ENCODE measurements around the gene TCEANC. TPM values are rescaled to one million over a fixed set of nuclear protein-coding genes. Genes with fewer than 3 reads are reported as not detected.

Gene TCEANC
- polyA plus RNA-seq, 1 donor from 2014 or later, result 5.0 TPM

DNA sequence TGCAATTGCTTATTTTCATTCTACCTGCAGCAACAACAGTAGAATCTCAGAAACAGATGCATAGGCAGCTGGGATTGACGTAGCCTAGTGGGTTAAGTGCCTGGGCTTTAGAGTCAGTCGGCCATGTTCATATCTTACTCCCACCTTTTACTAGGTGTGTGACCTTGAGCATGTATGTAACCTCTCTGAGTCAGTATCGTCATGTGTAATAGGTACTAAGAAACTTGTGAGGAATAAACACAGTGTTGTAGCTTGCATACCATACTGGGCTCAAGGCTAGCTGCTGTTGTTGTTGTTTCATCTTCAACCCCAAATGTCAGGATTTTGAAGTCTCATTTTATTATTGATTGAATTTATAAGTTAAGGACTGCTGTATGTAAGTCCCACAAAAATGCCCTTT is 50.2 kb downstream of the TCEANC start:
- no peak for TF ChIP-seq EZH2 (IDR thresholded peaks at IDR 0.05; ENCODE audit: borderline replicate concordance, insufficient read depth, low read length, poor library complexity, severe bottlenecking)
- Histone ChIP-seq H3K9me3 (ENCODE audit: low read length) (no peaks in the 10 kb centered on the region), H4K20me1 (ENCODE audit: insufficient read depth) (no peaks in the 10 kb centered on the region)

DNA sequence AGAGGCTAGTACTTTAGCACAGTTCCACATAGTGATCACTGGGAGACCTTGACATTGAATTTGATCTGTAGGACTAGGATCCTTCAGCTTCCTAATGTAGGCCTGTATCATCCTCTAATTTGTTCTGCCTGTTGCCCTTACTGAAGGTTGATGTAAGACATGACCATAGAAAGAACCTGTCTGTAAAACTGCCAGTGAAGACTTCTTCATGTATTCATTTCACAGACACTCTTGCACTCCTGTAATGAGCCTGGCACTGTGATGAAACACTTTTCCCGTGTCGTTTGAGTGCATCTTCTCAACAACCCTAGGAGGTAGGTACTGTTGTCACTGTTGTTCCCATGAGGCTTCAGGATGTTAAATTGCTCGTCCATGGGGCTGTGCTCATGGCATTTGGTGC is 50.6 kb downstream of the TCEANC start:
- H4K20me1 ChIP-seq (ENCODE audit: insufficient read depth), result no peaks in the 10 kb centered on the region
- no peaks in the 10 kb centered on the region for H3K27me3 ChIP-seq (ENCODE audit: insufficient read depth, low read depth, low read length)
- H3K9me2 ChIP-seq (ENCODE audit: insufficient read depth, low read length), result no peaks in the 10 kb centered on the region

More for the DNA sequence above, 50.2 kb downstream of the TCEANC start:
- Histone ChIP-seq H2AFZ (ENCODE audit: low read depth, low read length) (no peak overlapping the region), H3K79me2 (replicated peaks; ENCODE audit: insufficient read depth, low read length) (no peaks in the 10 kb centered on the region), H3K27ac (ENCODE audit: low read length) (no peak overlapping the region), H3K9ac (ENCODE audit: low read length) (no peak overlapping the region), H3K4me2 (ENCODE audit: low read length) (no peak overlapping the region), H3K36me3 (ENCODE audit: insufficient read depth, low read length) (no peaks in the 10 kb centered on the region), H3F3A (ENCODE audit: insufficient read depth, low read length, poor library complexity, severe bottlenecking) (no peaks in the 10 kb centered on the region), H3K9me2 (ENCODE audit: insufficient read depth, low read length) (no peaks in the 10 kb centered on the region), H3K4me3 (ENCODE audit: low read length) (no peak overlapping the region), H3K27me3 (ENCODE audit: insufficient read depth, low read depth, low read length) (no peaks in the 10 kb centered on the region)

More for the DNA sequence above, 50.6 kb downstream of the TCEANC start:
- no peaks in the 10 kb centered on the region for H3K36me3 ChIP-seq (ENCODE audit: insufficient read depth, low read length)
- H3K4me2 ChIP-seq (ENCODE audit: low read length), result no peak overlapping the region
- no peaks in the 10 kb centered on the region for H3K79me2 ChIP-seq (replicated peaks; ENCODE audit: insufficient read depth, low read length)
- H3F3A ChIP-seq (ENCODE audit: insufficient read depth, low read length, poor library complexity, severe bottlenecking), result no peaks in the 10 kb centered on the region
- no peak for TF ChIP-seq EP300 (conservative IDR thresholded peaks at IDR 0.05; ENCODE audit: poor library complexity, severe bottlenecking)
- TF ChIP-seq TAF1 (IDR thresholded peaks at IDR 0.05; ENCODE audit: low read depth), result no peak
- TF ChIP-seq, protein P1, sequence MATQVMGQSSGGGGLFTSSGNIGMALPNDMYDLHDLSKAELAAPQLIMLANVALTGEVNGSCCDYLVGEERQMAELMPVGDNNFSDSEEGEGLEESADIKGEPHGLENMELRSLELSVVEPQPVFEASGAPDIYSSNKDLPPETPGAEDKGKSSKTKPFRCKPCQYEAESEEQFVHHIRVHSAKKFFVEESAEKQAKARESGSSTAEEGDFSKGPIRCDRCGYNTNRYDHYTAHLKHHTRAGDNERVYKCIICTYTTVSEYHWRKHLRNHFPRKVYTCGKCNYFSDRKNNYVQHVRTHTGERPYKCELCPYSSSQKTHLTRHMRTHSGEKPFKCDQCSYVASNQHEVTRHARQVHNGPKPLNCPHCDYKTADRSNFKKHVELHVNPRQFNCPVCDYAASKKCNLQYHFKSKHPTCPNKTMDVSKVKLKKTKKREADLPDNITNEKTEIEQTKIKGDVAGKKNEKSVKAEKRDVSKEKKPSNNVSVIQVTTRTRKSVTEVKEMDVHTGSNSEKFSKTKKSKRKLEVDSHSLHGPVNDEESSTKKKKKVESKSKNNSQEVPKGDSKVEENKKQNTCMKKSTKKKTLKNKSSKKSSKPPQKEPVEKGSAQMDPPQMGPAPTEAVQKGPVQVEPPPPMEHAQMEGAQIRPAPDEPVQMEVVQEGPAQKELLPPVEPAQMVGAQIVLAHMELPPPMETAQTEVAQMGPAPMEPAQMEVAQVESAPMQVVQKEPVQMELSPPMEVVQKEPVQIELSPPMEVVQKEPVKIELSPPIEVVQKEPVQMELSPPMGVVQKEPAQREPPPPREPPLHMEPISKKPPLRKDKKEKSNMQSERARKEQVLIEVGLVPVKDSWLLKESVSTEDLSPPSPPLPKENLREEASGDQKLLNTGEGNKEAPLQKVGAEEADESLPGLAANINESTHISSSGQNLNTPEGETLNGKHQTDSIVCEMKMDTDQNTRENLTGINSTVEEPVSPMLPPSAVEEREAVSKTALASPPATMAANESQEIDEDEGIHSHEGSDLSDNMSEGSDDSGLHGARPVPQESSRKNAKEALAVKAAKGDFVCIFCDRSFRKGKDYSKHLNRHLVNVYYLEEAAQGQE (IDR thresholded peaks at IDR 0.05; ENCODE audit: borderline replicate concordance), result no peak
- no peak for TF ChIP-seq EZH2 (IDR thresholded peaks at IDR 0.05; ENCODE audit: borderline replicate concordance, insufficient read depth, low read length, poor library complexity, severe bottlenecking)
- TF ChIP-seq MXI1 (conservative IDR thresholded peaks at IDR 0.05; ENCODE audit: poor library complexity, severe bottlenecking), result no peak
- TF ChIP-seq, protein P2, sequence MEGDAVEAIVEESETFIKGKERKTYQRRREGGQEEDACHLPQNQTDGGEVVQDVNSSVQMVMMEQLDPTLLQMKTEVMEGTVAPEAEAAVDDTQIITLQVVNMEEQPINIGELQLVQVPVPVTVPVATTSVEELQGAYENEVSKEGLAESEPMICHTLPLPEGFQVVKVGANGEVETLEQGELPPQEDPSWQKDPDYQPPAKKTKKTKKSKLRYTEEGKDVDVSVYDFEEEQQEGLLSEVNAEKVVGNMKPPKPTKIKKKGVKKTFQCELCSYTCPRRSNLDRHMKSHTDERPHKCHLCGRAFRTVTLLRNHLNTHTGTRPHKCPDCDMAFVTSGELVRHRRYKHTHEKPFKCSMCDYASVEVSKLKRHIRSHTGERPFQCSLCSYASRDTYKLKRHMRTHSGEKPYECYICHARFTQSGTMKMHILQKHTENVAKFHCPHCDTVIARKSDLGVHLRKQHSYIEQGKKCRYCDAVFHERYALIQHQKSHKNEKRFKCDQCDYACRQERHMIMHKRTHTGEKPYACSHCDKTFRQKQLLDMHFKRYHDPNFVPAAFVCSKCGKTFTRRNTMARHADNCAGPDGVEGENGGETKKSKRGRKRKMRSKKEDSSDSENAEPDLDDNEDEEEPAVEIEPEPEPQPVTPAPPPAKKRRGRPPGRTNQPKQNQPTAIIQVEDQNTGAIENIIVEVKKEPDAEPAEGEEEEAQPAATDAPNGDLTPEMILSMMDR (IDR thresholded peaks at IDR 0.05; ENCODE audit: poor library complexity, severe bottlenecking), result no peak
- TF ChIP-seq SMC3 (conservative IDR thresholded peaks at IDR 0.05; ENCODE audit: poor library complexity), result no peak
- no peak for TF ChIP-seq POLR2AphosphoS5 (IDR thresholded peaks at IDR 0.05)
- no peak for TF ChIP-seq RAD21 (conservative IDR thresholded peaks at IDR 0.05)
- H3K4me3 ChIP-seq (ENCODE audit: low read length), result no peak overlapping the region
- no peaks in the 10 kb centered on the region for H3K9me3 ChIP-seq (ENCODE audit: low read length)
- H2AFZ ChIP-seq (ENCODE audit: low read depth, low read length), result no peak overlapping the region
- H3K9ac ChIP-seq (ENCODE audit: low read length), result no peak overlapping the region
- no peak overlapping the region for H3K27ac ChIP-seq (ENCODE audit: low read length)
